Naive thymus-derived CD8-positive, alpha-beta T cell (primary cell): ENCODE results near the gene APOL2. TPM values are rescaled to one million over a fixed set of nuclear protein-coding genes. Genes with fewer than 3 reads are reported as not detected.
"Not testable (repeated sequence)": the region's sequence is repeated elsewhere in the genome, so short reads cannot be mapped to it uniquely, and the experiment has no call there.

Source experiments
- ATAC-seq, 2 donors: fragments of 150-1000 bp; cut with Tn5 transposase in 1 of 2; sonication (Bioruptor Pico), chemical (Tn5 transposase) in 1 of 2; 1 replicate in 1 of 2; 2 replicates in 1 of 2; pipeline ENCODE4 v1.10.0; 2021; ENCODE audit warnings: mild to moderate bottlenecking in 2 of 2, moderate library complexity in 2 of 2
- POLR2A ChIA-PET: fragments of 350-600 bp; sonication (Branson Sonifier 250); formaldehyde crosslinking; loops from one replicate; lab custom pipeline; 2021; ENCODE audit warnings: antibody characterized with exemption; lab: Charles Lee
- DNase-seq, 10 donors: peaks; one replicate each; pipeline versions ENCODE4 v3.0.0 to v3.0.0-alpha.2; 2020 to 2022
- H3K27ac Mint-ChIP-seq, 10 donors: one replicate each; pipeline ENCODE4 v1.8.0; 2020 to 2022; ENCODE audit warnings: mild to moderate bottlenecking in 10 of 10, mixed read lengths in 10 of 10, moderate library complexity in 4 of 10, inconsistent platforms in 1 of 10
- H3K27me3 Mint-ChIP-seq, 5 donors: one replicate each; pipeline ENCODE4 v1.8.0; 2021 to 2022; ENCODE audit warnings: mixed read lengths in 5 of 5
- H3K36me3 Mint-ChIP-seq, 3 donors: one replicate each; pipeline ENCODE4 v1.8.0; 2020 to 2022; ENCODE audit warnings: mixed read lengths in 3 of 3, mild to moderate bottlenecking in 2 of 3, inconsistent platforms in 1 of 3
- H3K4me1 Mint-ChIP-seq, 4 donors: one replicate each; pipeline ENCODE4 v1.8.0; 2021 to 2022; ENCODE audit warnings: mixed read lengths in 4 of 4
- H3K4me3 Mint-ChIP-seq, 10 donors: one replicate each; pipeline ENCODE4 v1.8.0; 2020 to 2022; ENCODE audit warnings: mild to moderate bottlenecking in 10 of 10, mixed read lengths in 10 of 10, moderate library complexity in 6 of 10, inconsistent platforms in 1 of 10
- H3K9me3 Mint-ChIP-seq, 9 donors: one replicate each; pipeline ENCODE4 v1.8.0; 2020 to 2022; ENCODE audit warnings: mixed read lengths in 9 of 9, mild to moderate bottlenecking in 3 of 9, inconsistent platforms in 1 of 9, moderate library complexity in 1 of 9
- polyA plus RNA-seq, 3 donors: library from polyadenylated mRNA; unstranded; fragments of 300-500 nt; fragmentation: Illumina TruSeq; gene quantifications; one replicate each; pipeline ENCODE4 v1.2.3, GENCODE V29; 2021
- total RNA-seq, 8 experiments: library from RNA in 2 of 8; stranded (reverse) in 2 of 8; gene quantifications; one replicate each; pipeline ENCODE4 v1.2.3 and lab custom pipeline; 2021 to 2026

APOL2 gene
- total and polyA plus RNA-seq, 5 experiments from 2014 or later: 11.7 to 64.1 (median 16.4) TPM

DNA sequence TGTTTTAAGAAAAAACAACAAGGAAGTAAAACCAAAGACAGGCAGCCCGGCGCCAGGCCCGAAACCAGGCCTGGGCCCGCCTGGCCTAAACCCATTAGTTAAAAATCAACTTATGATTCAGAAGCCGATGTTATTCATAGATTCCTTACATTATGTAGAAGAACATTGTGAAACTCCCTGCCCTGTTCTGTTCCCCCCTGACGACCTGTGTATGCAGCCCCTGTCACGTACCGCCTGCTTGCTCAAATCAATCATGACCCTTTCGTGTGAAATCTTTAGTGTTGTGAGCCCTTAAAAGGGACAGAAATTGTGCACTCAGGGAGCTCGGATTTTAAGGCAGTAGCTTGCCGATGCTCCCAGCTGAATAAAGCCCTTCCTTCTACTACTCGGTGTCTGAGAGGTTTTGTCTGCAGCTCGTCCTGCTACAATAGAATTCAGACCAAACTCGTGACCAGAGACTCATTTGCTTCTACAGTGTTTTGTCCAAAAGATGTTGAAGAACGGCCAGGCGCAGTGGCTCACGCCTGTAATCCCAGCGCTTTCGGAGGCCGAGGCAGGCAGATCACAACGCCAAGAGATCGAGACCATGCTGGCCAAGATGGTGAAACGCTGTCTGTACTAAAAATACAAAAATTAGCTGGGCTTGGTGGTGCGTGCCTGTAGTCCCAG is 11.1 kb upstream of the APOL2 start:
- DNase-seq, ATAC-seq, H3K27me3 Mint-ChIP-seq, H3K9me3 Mint-ChIP-seq, H3K36me3 Mint-ChIP-seq: not testable (repeated sequence)
- Mint-ChIP-seq H3K4me3 (peak overlapping the region in 1 of 10 donors; percentile 37), H3K27ac (peak overlapping the region in 3 of 10 donors; percentile 26 to 77 (median 58)), H3K4me1 (peaks cover 17 to 32% (median 28%) of the 10 kb centered on the region in 4 donors)
- POLR2A ChIA-PET: interaction anchor here (0.7 to 1.0 kb wide), 2 partner anchors 48 to 253 kb away, joined by 3 to 4 read pairs; no protein-coding TSS in a partner anchor

DNA sequence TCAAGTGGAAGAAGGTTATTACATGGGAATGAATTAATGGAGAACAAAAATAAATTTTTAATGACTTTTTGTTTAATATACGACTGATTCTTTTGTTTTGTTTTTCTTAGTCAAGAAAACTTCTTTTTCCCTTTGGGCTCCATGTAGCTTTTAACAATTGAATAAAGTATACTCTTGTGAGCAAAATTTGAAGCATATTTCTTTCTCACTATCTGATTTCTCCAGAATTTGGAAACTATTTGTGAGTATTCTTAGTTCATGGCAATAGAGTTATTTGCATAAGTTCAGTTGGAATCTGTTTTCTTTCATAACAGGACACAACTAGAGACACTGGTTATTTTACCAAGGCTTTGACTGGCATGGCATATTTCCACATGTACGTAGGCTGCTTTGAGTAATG is 9.8 kb upstream of the APOL2 start:
- ATAC-seq: no peak
- Mint-ChIP-seq H3K4me1 (peaks cover 14 to 19% (median 18%) of the 10 kb centered on the region in 4 donors), H3K27me3 (no peaks in the 10 kb centered on the region), H3K36me3 (peaks cover 0 to 4% (median 2%) of the 10 kb centered on the region in 3 donors), H3K4me3 (no peak overlapping the region), H3K9me3 (peaks cover 0 to 5% (median 0%) of the 10 kb centered on the region in 9 donors), H3K27ac (no peak overlapping the region)
- no peak for DNase-seq
- POLR2A ChIA-PET: no interaction called here

DNA sequence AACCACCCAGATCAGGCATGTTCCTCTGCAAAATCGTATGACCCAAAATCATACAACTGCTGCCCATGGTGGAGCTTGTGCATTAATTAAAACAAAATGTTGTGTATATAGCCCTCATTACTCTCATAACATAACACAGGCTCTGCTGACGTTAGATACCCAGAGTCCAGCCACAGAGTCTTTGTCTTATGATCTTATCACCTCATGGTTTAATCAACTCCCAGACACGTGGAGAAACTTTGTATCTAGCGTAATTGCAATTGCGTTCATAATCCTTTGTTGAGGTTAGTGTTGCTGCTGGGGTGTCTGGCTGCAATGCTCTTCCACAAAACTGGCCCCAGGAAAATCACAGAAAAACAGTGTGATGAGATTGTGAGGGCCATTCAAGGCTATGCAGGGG is 8.6 kb upstream of the APOL2 start:
- peaks cover 0 to 5% (median 0%) of the 10 kb centered on the region in 9 donors for H3K9me3 Mint-ChIP-seq
- H3K4me1 Mint-ChIP-seq: peaks cover 5 to 7% (median 6%) of the 10 kb centered on the region in 4 donors
- POLR2A ChIA-PET: no interaction called here
- H3K27me3 Mint-ChIP-seq: no peaks in the 10 kb centered on the region
- no peak for ATAC-seq
- H3K27ac Mint-ChIP-seq: no peak overlapping the region
- peaks cover 0 to 2% (median 0%) of the 10 kb centered on the region in 3 donors for H3K36me3 Mint-ChIP-seq
- no peak overlapping the region for H3K4me3 Mint-ChIP-seq
- no peak for DNase-seq

DNA sequence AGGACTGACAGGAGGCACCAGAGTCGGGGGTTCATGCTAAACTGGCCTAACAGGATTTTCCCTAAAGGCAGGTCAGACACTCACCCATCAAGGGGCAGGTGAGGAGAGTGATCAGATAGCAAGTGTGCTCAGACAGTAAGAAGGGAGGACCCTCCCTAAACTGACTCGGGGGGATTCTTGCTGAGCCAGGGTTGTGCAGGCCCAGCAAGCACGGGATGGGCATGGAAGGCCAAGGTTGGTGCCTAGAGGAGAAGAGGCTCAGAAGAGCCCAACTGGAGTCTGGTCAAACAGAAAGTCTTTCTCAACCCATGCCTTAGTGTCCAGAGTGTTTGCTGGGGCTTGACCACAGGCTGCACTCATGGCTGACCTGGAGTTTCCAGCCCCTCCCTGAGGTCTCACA is 7.4 kb upstream of the APOL2 start:
- no peak overlapping the region for H3K27ac Mint-ChIP-seq
- DNase-seq (no peak), ATAC-seq (no peak)
- peaks cover 0 to 11% (median 4%) of the 10 kb centered on the region in 9 donors for H3K9me3 Mint-ChIP-seq
- H3K4me3 Mint-ChIP-seq: no peak overlapping the region
- no peaks in the 10 kb centered on the region for H3K27me3 Mint-ChIP-seq
- POLR2A ChIA-PET: no interaction called here
- no peaks in the 10 kb centered on the region for H3K4me1 Mint-ChIP-seq
- H3K36me3 Mint-ChIP-seq: peaks cover 0 to 4% (median 2%) of the 10 kb centered on the region in 3 donors

DNA sequence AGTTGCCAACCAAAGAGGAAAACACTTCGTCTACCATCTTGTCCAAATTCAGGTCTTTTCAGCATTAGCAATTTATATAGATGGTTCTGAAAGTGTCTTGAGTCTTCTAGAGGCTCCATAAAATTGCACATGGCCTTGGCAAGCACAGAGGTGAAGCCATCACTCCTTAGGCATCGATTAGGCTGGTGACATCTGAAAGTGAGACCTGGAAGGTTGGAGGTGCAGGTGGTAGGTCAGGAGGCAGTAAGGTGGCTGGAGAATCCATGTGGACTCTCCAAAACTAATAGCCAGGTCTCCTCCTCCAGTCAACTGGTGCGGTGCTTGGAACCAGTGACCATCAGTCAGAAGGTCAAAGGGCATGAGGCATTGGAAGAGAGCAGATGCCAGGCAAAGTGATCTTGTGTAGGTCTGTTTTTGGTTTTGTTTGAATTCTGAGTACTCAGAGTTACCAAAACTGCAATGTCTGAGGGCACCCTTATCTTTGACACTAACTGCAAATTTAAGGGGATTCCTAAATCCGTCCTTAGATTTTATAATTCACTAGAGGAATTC is 6.6 kb upstream of the APOL2 start:
- Mint-ChIP-seq H3K4me3 (no peak overlapping the region), H3K9me3 (peaks cover 0 to 11% (median 4%) of the 10 kb centered on the region in 9 donors)

DNA sequence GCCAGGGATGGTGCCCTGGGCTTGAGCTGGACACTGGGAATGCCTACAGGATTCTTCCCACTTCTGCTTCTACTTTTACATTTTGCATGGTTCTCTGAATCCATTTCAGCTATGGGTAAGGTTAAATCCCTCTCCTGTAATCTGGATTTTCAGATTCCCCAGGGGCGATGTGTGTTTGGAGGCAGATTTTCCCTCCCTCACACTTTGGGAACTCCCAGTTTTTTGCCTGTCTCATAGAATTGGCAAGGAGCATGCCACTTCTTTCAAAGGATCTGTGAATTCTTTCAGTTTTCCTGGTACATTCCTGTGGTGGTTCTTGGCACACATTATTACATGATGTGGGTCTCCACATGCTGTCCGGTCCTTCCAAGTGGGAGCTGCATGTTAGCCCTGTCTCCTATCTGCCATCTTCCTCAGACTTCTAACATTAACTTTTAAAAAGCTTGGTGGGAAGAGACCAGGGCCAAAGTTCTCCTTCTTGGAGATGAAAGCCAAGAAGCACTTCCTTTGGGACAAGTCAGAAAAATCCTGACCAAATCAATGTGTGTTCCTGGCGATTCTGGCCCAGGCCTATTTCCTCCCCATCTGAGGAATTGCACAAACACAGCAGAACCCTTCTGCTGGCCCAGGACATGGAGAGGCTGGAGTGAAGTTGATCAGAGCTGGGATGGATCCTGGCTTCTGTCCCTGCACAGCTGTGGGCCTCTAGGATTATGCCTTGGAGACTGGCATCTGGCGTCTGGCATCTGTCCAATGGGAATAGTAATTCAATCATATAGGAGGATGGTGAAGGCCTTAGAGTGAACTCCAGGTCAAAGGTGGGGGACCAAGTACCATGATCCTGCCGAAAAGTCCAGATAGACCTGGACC is 5.4 kb upstream of the APOL2 start:
- Mint-ChIP-seq H3K9me3 (peaks cover 0 to 11% (median 4%) of the 10 kb centered on the region in 9 donors), H3K4me3 (no peak overlapping the region), H3K27me3 (no peaks in the 10 kb centered on the region), H3K4me1 (peaks cover 2 to 6% (median 5%) of the 10 kb centered on the region in 4 donors), H3K27ac (no peak overlapping the region), H3K36me3 (peaks cover 0 to 4% (median 2%) of the 10 kb centered on the region in 3 donors)
- ATAC-seq: no peak
- POLR2A ChIA-PET: interaction anchor here (1.0 to 1.8 kb wide), 2 partner anchors 8 to 31 kb away, joined by 3 to 7 read pairs; partner anchors contain the start of gene APOL1
- no peak for DNase-seq

More for the DNA sequence above, 6.6 kb upstream of the APOL2 start:
- Mint-ChIP-seq H3K36me3 (peaks cover 0 to 4% (median 2%) of the 10 kb centered on the region in 3 donors), H3K27ac (no peak overlapping the region), H3K4me1 (no peaks in the 10 kb centered on the region), H3K27me3 (no peaks in the 10 kb centered on the region)
- ATAC-seq (no peak), DNase-seq (no peak)
- POLR2A ChIA-PET: no interaction called here

DNA sequence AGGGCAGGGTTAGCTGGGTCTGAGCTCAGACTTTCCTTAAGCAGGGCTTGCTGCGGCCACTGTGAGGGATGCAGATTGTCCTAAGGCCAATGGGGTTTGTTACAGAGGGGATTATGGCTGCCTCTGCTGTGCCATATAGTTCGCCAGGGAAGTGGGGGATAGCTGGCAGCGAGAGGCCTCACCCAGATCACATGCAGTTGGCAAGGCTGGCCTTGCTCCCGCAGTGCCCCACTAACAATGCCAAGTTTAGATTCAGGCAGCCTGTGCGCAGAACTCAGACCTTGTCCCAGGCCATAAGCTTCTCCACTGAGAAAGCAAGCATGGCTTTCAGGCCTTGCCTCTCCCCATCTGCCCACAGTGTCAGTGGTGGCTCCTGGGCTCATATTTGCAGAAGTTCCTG is 4.7 kb upstream of the APOL2 start:
- no peak for DNase-seq
- Mint-ChIP-seq H3K27ac (peak overlapping the region in 1 of 10 donors; percentile 18), H3K4me3 (no peak overlapping the region), H3K36me3 (peaks cover 0 to 4% (median 4%) of the 10 kb centered on the region in 3 donors), H3K9me3 (peaks cover 0 to 11% (median 4%) of the 10 kb centered on the region in 9 donors), H3K27me3 (no peaks in the 10 kb centered on the region), H3K4me1 (peaks cover 9 to 14% (median 12%) of the 10 kb centered on the region in 4 donors)
- POLR2A ChIA-PET: interaction anchor here (1.0 to 1.8 kb wide), 2 partner anchors 9 to 32 kb away, joined by 3 to 7 read pairs; partner anchors contain the start of gene APOL1
- no peak for ATAC-seq

DNA sequence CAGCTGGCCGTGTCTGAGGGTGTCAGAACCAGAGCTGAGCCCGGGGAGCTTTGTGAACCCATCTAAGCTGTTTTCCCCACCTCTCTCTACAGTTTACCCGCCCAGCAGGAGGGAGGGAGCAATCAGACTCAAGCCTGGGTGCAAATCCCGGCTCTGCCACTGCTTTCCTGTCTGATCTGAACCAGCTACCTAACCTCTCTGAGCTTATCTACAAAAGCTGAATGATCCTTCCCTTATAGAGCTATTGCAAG is 252 bp downstream of the APOL2 start:
- H3K27me3 Mint-ChIP-seq: no peaks in the 10 kb centered on the region
- H3K9me3 Mint-ChIP-seq: peaks cover 0 to 9% (median 4%) of the 10 kb centered on the region in 9 donors
- peak in 1 of 10 donors; percentile 15 for DNase-seq

DNA sequence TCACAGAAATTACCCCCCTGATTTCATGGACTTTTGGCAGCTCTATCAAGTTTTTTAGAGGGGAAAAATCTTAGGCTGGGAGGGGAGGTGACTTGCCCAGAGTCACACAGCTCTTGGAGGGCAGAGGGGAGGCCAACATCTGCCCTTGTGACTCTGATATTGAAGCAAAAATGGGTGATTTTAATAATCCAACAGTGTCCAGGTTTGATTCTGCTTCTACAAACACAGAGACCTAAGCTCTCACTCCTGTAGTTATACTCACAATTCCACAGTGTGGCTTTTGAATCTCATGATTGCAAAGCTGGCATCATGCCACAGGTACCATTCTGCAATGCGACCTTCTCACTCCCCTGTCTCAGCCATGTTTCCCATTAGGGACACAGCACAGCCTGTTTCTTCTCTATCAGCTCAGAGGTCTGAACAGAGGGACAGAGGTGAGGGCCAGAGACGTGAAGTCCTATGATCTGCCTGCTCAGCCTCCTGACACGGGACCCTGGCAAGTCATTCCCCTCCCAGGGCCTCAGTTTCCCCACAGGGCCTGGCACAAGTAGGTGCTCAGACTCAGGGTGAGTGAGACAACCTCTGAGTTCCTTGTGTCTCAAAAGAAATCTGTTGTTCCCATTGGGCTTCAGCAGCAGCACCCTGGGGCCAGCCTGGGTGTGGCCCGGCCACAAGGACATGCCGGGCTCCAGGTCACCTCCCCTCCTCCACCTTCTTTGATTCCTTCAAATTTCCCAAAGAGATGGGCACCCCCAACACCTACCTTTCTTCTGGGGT is 766 bp downstream of the APOL2 start:
- ATAC-seq: no peak
- POLR2A ChIA-PET: interaction anchor here (0.6 to 1.8 kb wide), 7 partner anchors 14 to 591 kb away, joined by 3 to 10 read pairs (median 4); partner anchors contain the start of genes APOL1, APOL3, APOL6 and TXN2
- H3K4me3 Mint-ChIP-seq: peak overlapping the region; percentile 91 to 100 (median 98)
- H3K9me3 Mint-ChIP-seq: peaks cover 0 to 9% (median 4%) of the 10 kb centered on the region in 9 donors
- no peaks in the 10 kb centered on the region for H3K27me3 Mint-ChIP-seq
- H3K36me3 Mint-ChIP-seq: peaks cover 16 to 43% (median 29%) of the 10 kb centered on the region in 3 donors
- peak in 2 of 10 donors; percentile 4 to 13 for DNase-seq
- peaks cover 41 to 66% (median 60%) of the 10 kb centered on the region in 4 donors for H3K4me1 Mint-ChIP-seq
- H3K27ac Mint-ChIP-seq: peak overlapping the region; percentile 92 to 100 (median 98)

More for the DNA sequence above, 252 bp downstream of the APOL2 start:
- Mint-ChIP-seq H3K27ac (peak overlapping the region; percentile 92 to 100 (median 98)), H3K4me1 (peaks cover 38 to 61% (median 59%) of the 10 kb centered on the region in 4 donors), H3K4me3 (peak overlapping the region; percentile 91 to 100 (median 98)), H3K36me3 (peaks cover 16 to 38% (median 26%) of the 10 kb centered on the region in 3 donors)
- peak; percentile 39 to 57 for ATAC-seq
- POLR2A ChIA-PET: interaction anchor here (0.6 to 1.8 kb wide), 7 partner anchors 13 to 591 kb away, joined by 3 to 10 read pairs (median 4); partner anchors contain the start of genes APOL1, APOL3, APOL6 and TXN2

DNA sequence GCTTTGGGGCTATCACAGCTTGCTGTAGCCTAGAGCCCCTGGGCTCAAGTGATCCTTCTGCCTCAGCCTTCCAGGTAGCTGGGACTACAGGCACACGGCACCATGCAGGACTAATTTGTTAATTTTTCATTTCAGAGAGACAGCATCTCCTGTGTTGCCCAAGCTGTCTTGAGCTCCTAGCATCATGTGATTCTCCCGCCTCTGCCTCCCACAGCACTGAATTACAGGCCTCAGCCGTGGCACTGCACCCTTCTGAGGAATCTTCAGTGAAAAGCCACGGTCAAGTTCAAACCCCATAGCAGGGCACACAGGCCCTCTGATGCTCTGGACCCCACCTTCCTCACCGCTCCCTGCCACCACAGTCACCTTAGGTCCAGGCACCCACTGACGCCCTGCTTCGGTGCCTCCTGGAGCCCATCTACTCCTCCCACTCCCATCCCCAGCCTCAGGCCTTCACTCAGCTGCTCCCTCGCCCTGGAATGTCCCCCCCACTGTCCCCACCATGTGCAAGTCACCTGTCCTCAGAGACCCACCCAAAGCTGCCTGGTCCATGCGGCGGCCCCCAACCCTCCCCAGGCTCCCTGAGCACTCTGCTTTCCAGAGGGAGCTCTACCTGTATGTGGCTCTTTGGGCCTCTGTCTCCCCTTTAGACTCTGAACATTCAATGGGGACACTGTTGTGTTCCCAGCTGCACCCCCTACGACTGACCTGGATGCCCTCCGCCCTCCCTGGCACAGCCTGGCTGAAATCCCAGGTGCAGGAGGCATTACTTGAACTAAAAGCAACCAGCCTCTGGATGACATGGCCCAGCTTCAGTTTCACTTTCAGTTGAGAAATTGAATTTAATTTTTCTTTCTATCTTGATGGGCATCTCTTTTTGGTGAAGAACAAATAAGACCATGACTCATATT is 1.6 kb downstream of the APOL2 start:
- Mint-ChIP-seq H3K4me1 (peaks cover 41 to 66% (median 60%) of the 10 kb centered on the region in 4 donors), H3K4me3 (peak overlapping the region; percentile 91 to 100 (median 98)), H3K27ac (peak overlapping the region; percentile 92 to 100 (median 98)), H3K9me3 (peaks cover 0 to 7% (median 4%) of the 10 kb centered on the region in 9 donors), H3K36me3 (peaks cover 14 to 51% (median 31%) of the 10 kb centered on the region in 3 donors), H3K27me3 (no peaks in the 10 kb centered on the region)
- ATAC-seq (no peak), DNase-seq (peak in 2 of 10 donors; percentile 4 to 13)
- POLR2A ChIA-PET: interaction anchor here (1.3 to 1.8 kb wide), 2 partner anchors 91 to 590 kb away, joined by 4 read pairs; partner anchors contain the start of gene APOL6
